ENCODE measurements around the gene RAPGEFL1. TPM values are rescaled to one million over a fixed set of nuclear protein-coding genes. Genes with fewer than 3 reads are reported as not detected.
"Not testable (repeated sequence)": the region's sequence is repeated elsewhere in the genome, so short reads cannot be mapped to it uniquely, and the experiment has no call there.

The RAPGEFL1 gene
- polyA plus RNA-seq, 4 donors: 6.6 to 10.5 (median 9.6) TPM

GRCh38 chr17:40173778-40174135, 3.5 kb upstream of the RAPGEFL1 start:
- no peak for DNase-seq (ENCODE audit: low read depth in 4 of 4, low spot score in 3 of 4)

GRCh38 chr17:40174514-40174913, 2.8 kb upstream of the RAPGEFL1 start:
- no peak for DNase-seq (ENCODE audit: low read depth in 4 of 4, low spot score in 3 of 4)

GRCh38 chr17:40175928-40176753, 1.1 kb upstream of the RAPGEFL1 start:
- no peak for DNase-seq (ENCODE audit: low read depth in 4 of 4, low spot score in 3 of 4)

- DNase-seq (ENCODE audit: low read depth in 4 of 4, low spot score in 3 of 4): no peak
Measured at GRCh38 chr17:40176754-40177110, 538 bp upstream of the RAPGEFL1 start.

- DNase-seq (ENCODE audit: low read depth in 4 of 4, low spot score in 3 of 4): no peak
Measured at GRCh38 chr17:40178021-40178601, 841 bp downstream of the RAPGEFL1 start.

GRCh38 chr17:40178660-40179059, 1.4 kb downstream of the RAPGEFL1 start:
- DNase-seq (ENCODE audit: low read depth in 4 of 4, low spot score in 3 of 4): no peak

- no peak for DNase-seq (ENCODE audit: low read depth in 4 of 4, low spot score in 3 of 4)
Measured at GRCh38 chr17:40179923-40180659, 2.8 kb downstream of the RAPGEFL1 start.

GRCh38 chr17:40180694-40181093, 3.4 kb downstream of the RAPGEFL1 start:
- no peak for DNase-seq (ENCODE audit: low read depth in 4 of 4, low spot score in 3 of 4)

- DNase-seq (ENCODE audit: low read depth in 4 of 4, low spot score in 3 of 4): no peak
Measured at GRCh38 chr17:40181205-40181604, 3.9 kb downstream of the RAPGEFL1 start.

GRCh38 chr17:40182606-40183005, 5.3 kb downstream of the RAPGEFL1 start:
- no peak for DNase-seq (ENCODE audit: low read depth in 4 of 4, low spot score in 3 of 4)

GRCh38 chr17:40187238-40187637, 10.0 kb downstream of the RAPGEFL1 start:
- no peak for DNase-seq (ENCODE audit: low read depth in 4 of 4, low spot score in 3 of 4)

GRCh38 chr17:40188694-40189093, 11.4 kb downstream of the RAPGEFL1 start:
- DNase-seq (ENCODE audit: low read depth in 4 of 4, low spot score in 3 of 4): no peak

- DNase-seq (ENCODE audit: low read depth in 4 of 4, low spot score in 3 of 4): no peak
Measured at GRCh38 chr17:40190197-40191021, 13.1 kb downstream of the RAPGEFL1 start.

- peak in 1 of 4 donors; percentile 69 for DNase-seq (ENCODE audit: low read depth in 4 of 4, low spot score in 3 of 4)
Measured at GRCh38 chr17:40191237-40192208, 14.3 kb downstream of the RAPGEFL1 start.

GRCh38 chr17:40192961-40193360, 15.7 kb downstream of the RAPGEFL1 start:
- DNase-seq (ENCODE audit: low read depth in 4 of 4, low spot score in 3 of 4): no peak

GRCh38 chr17:40194821-40195220, 17.6 kb downstream of the RAPGEFL1 start:
- no peak for DNase-seq (ENCODE audit: low read depth in 4 of 4, low spot score in 3 of 4)

GRCh38 chr17:40197550-40197949, 20.3 kb downstream of the RAPGEFL1 start:
- DNase-seq (ENCODE audit: low read depth in 4 of 4, low spot score in 3 of 4): no peak

- DNase-seq (ENCODE audit: low read depth in 4 of 4, low spot score in 3 of 4): not testable (repeated sequence)
Measured at GRCh38 chr17:40197965-40198456, 20.7 kb downstream of the RAPGEFL1 start.

- DNase-seq (ENCODE audit: low read depth in 4 of 4, low spot score in 3 of 4): no peak
Measured at GRCh38 chr17:40198576-40198975, 21.3 kb downstream of the RAPGEFL1 start.
